GM12878 (cell line): ENCODE data around the gene ADM2. TPM values are rescaled to one million over a fixed set of nuclear protein-coding genes. Genes with fewer than 3 reads are reported as not detected.

Source experiments
- ATAC-seq: fragments of 200-7000 bp; cut with Tn5 transposase; 3 replicates; pipeline ENCODE4 v1.9.1; 2020; ENCODE audit warnings: mild to moderate bottlenecking, moderate library complexity
- BruUV-seq: library from RNA; stranded (reverse); fragments of 400-500 nt; replicated peaks from 2 replicates; lab custom pipeline; 2021; lab: Mats Ljungman, UMichigan
- CTCF ChIA-PET: fragments of 300-600 bp; sonication (Branson Sonifier 250); formaldehyde crosslinking; extraction: SDS; loops from one replicate; lab custom pipeline; 2021; ENCODE audit warnings: inconsistent platforms; lab: Yijun Ruan, JAX
- POLR2A ChIA-PET: fragments of 350-600 bp; formaldehyde crosslinking; extraction: SDS; loops from one replicate; lab custom pipeline; 2021; ENCODE audit warnings: inconsistent platforms; lab: Charles Lee
- RAD21 ChIA-PET: fragments of 300-600 bp; sonication (Branson Sonifier 250); formaldehyde crosslinking; loops from one replicate; lab custom pipeline; 2023; ENCODE audit warnings: antibody characterized with exemption; ENCODE audit not compliant: unreplicated experiment; lab: Charles Lee
- SMC1A ChIA-PET: fragments of 300-600 bp; sonication (Branson Sonifier 250); formaldehyde crosslinking; loops from one replicate; lab custom pipeline; 2023; ENCODE audit not compliant: unreplicated experiment, uncharacterized antibody; lab: Charles Lee
- DNase-seq: peaks from one replicate; pipeline ENCODE4 v3.0.0-alpha.2; 2011; ENCODE audit warnings: low read depth, low spot score
- FAIRE-seq: peaks from 3 replicates; lab custom pipeline; 2011; peaks lifted over from hg19 to GRCh38; lab: Jason Lieb, UNC
- H2AFZ ChIP-seq: 2 replicates; pipeline ENCODE4 v1.6.0; 2011; ENCODE audit warnings: low read depth, low read length, control low read depth; ENCODE audit not compliant: control insufficient read depth
- H3K27ac ChIP-seq: 2 replicates; pipeline ENCODE4 v1.5.1; 2011; ENCODE audit warnings: control low read depth; ENCODE audit not compliant: control insufficient read depth, insufficient read depth
- H3K27me3 ChIP-seq, 2 experiments: replicated peaks in 1 of 2; 2 replicates each; pipeline versions ENCODE4 v1.6.0 to v1.6.1; 2011; ENCODE audit warnings: low read length in 1 of 2; ENCODE audit not compliant: control insufficient read depth in 2 of 2, insufficient read depth in 2 of 2
- H3K36me3 ChIP-seq, 2 experiments: 2 replicates each; pipeline ENCODE4 v1.5.1; 2011; ENCODE audit warnings: low read length in 1 of 2; ENCODE audit not compliant: control insufficient read depth in 2 of 2, insufficient read depth in 2 of 2
- H3K4me1 ChIP-seq: 2 replicates; pipeline ENCODE4 v1.6.1; 2011; ENCODE audit warnings: mild to moderate bottlenecking, low read length, moderate library complexity, mixed read lengths; ENCODE audit not compliant: control insufficient read depth, insufficient read depth
- H3K4me2 ChIP-seq: 2 replicates; pipeline ENCODE4 v1.6.0; 2011; ENCODE audit warnings: control low read depth; ENCODE audit not compliant: control insufficient read depth, insufficient read depth
- H3K4me3 ChIP-seq: fragments of 200-600 bp; sonication (generic); 2 replicates; pipeline ENCODE4 v1.5.1; 2016
- H3K79me2 ChIP-seq: 2 replicates; pipeline ENCODE4 v1.6.0; 2011; ENCODE audit warnings: low read length; ENCODE audit not compliant: control insufficient read depth, insufficient read depth
- H3K9ac ChIP-seq: 2 replicates; pipeline ENCODE4 v1.8.0; 2011; ENCODE audit warnings: low read length, control low read depth, mixed read lengths; ENCODE audit not compliant: control insufficient read depth, insufficient read depth
- H3K9me3 ChIP-seq: replicated peaks from 3 replicates; pipeline ENCODE4 v1.5.1; 2011; ENCODE audit warnings: mild to moderate bottlenecking, low read length; ENCODE audit not compliant: control insufficient read depth, insufficient read depth
- H4K20me1 ChIP-seq: 2 replicates; pipeline ENCODE4 v1.6.0; 2011; ENCODE audit not compliant: control insufficient read depth, insufficient read depth
- BRCA1 ChIP-seq: IDR thresholded peaks from 2 replicates; pipeline ENCODE4 v1.6.1; 2011; ENCODE audit warnings: low read depth, low read length, improper control_type of control experiment
- CBX3 ChIP-seq: fragments of 200-600 bp; sonication (generic); IDR thresholded peaks from 2 replicates; pipeline ENCODE4 v1.6.1; 2016; ENCODE audit warnings: low read depth, borderline replicate concordance
- FOXM1 ChIP-seq: IDR thresholded peaks from 2 replicates; pipeline ENCODE4 v1.6.1; 2012; ENCODE audit warnings: low read depth, mild to moderate bottlenecking, inconsistent platforms, low read length, moderate library complexity
- HDGF ChIP-seq: fragments of 450-650 bp; IDR thresholded peaks from 2 replicates; pipeline ENCODE4 v1.6.1; 2016; ENCODE audit warnings: antibody characterized with exemption
- KDM1A ChIP-seq: fragments of 200-600 bp; sonication (generic); IDR thresholded peaks from 2 replicates; pipeline ENCODE4 v1.6.1; 2016; ENCODE audit warnings: borderline replicate concordance
- NFYA ChIP-seq: IDR thresholded peaks from 2 replicates; pipeline ENCODE4 v1.6.1; 2011; ENCODE audit warnings: low read depth, mild to moderate bottlenecking, low read length, improper control_type of control experiment, borderline replicate concordance
- NR2C2 ChIP-seq: IDR thresholded peaks from 2 replicates; pipeline ENCODE4 v1.6.1; 2011; ENCODE audit warnings: borderline replicate concordance, low read depth; ENCODE audit not compliant: control insufficient read depth, insufficient read length
- NR2F1 ChIP-seq: fragments of 450-650 bp; conservative IDR thresholded peaks from 2 replicates; pipeline ENCODE4 v1.6.1; 2017; ENCODE audit warnings: mild to moderate bottlenecking
- PAX5 ChIP-seq: IDR thresholded peaks from 2 replicates; pipeline ENCODE4 v1.6.1; 2011; ENCODE audit warnings: low read depth, low read length, borderline replicate concordance
- RELB ChIP-seq: fragments of 450-650 bp; IDR thresholded peaks from 2 replicates; pipeline ENCODE4 v1.6.1; 2017; ENCODE audit warnings: low read depth, mild to moderate bottlenecking, moderate library complexity
- REST ChIP-seq: IDR thresholded peaks from 2 replicates; pipeline ENCODE4 v1.6.1; 2012; ENCODE audit warnings: mild to moderate bottlenecking, low read depth, low read length
- SREBF1 ChIP-seq: IDR thresholded peaks from 2 replicates; pipeline ENCODE4 v1.6.1; 2012; ENCODE audit warnings: mild to moderate bottlenecking, low read length
- SREBF2 ChIP-seq: IDR thresholded peaks from 2 replicates; pipeline ENCODE4 v1.6.1; 2012; ENCODE audit warnings: mild to moderate bottlenecking, low read length
- STAT3 ChIP-seq: IDR thresholded peaks from 2 replicates; pipeline ENCODE4 v1.6.1; 2011; ENCODE audit warnings: low read depth, low read length, improper control_type of control experiment
- YBX1 ChIP-seq: fragments of 450-650 bp; IDR thresholded peaks from 2 replicates; pipeline ENCODE4 v1.6.1; 2016; ENCODE audit warnings: antibody characterized with exemption
- ZZZ3 ChIP-seq: IDR thresholded peaks from 2 replicates; pipeline ENCODE4 v1.6.1; 2011; ENCODE audit warnings: low read depth; ENCODE audit not compliant: control insufficient read depth, insufficient read length
- WGBS: methylation state at CpG from one replicate; pipeline ENCODE4 v1.1.6; 2016; ENCODE audit warnings: low lambda C conversion rate; ENCODE audit not compliant: insufficient replicate concordance, insufficient coverage; ENCODE audit errors: missing lambda C conversion rate; 5-methylcytosine and 5-hydroxymethylcytosine counted together
- in situ Hi-C: fragments of 300-500 bp; cut with MboI; formaldehyde crosslinking; loops from 9 replicates; pipeline ENCODE4 v1.14.3; 2018; ENCODE audit warnings: mixed read lengths
- intact Hi-C: fragments of 100-400 bp; cut with micrococcal nuclease; formaldehyde crosslinking; loops from one replicate; pipeline ENCODE4 v1.14.2; 2022; ENCODE audit not compliant: unreplicated experiment
- polyA plus RNA-seq, 11 experiments: library from polyadenylated mRNA; depleted of rRNA in 4 of 11; unstranded in 6 of 11; stranded (reverse) in 5 of 11; fragments of >200 nt; fragmentation: Nextera tagmentation in 4 of 11; fragmentation: Illumina TruSeq in 1 of 11; extraction: Ambion mirVana in 4 of 11; extraction: Trizol in 1 of 11; gene quantifications; 1 replicate in 1 of 11; 2 replicates in 10 of 11; pipeline versions ENCODE4 v1.2.1 to v1.2.3, GENCODE V29; 2011 to 2016; ENCODE audit warnings: inconsistent platforms in 2 of 11, missing spikeins in 2 of 11, low read depth in 1 of 11
- total RNA-seq, 4 experiments: library from RNA; depleted of rRNA in 3 of 4; stranded (reverse); fragments of >200 nt in 3 of 4; fragmentation: Illumina TruSeq in 1 of 4; extraction: Trizol in 1 of 4; gene quantifications; 2 replicates each; pipeline versions ENCODE4 v1.2.1 to v1.2.3, GENCODE V29; 2013 to 2021
- TF ChIP-seq, protein P1 (sequence below): fragments of 450-650 bp; conservative IDR thresholded peaks from 2 replicates; pipeline ENCODE4 v1.6.1; 2017; ENCODE audit warnings: mild to moderate bottlenecking, moderate library complexity

The ADM2 gene
- total and polyA plus RNA-seq, 10 of the 15 experiments (the other 5 are each of a cell fraction or from before 2014, with no cell fraction given): 0.02 to 0.33 (median 0.12) TPM; not detected in 2

DNA sequence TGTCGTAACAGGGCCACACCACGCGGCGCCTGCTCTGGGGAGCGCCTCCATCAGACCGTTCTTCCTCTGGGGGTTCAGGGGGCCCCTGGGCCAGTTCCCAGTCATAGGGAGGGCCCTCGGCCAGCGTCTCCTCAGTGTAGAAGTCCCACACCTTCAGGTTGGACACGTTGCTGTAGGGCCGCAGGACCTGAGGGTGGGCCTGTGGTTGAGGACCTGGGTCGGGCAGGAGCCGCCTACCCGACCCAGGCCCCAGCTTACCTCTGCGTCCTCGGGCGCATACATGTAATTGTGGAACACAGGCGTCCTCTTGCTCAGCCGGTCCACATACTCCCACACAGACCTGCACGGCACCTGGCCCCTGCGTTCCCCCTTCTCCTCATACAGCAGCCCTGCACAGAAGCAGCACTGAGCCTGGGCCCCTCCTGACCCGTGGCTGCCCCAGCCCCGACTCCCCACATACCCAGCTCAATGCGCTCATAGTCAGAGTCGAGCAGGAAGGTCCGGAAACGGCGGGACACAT is 26.7 kb upstream of the ADM2 start (continued):
- TF ChIP-seq, protein P1, sequence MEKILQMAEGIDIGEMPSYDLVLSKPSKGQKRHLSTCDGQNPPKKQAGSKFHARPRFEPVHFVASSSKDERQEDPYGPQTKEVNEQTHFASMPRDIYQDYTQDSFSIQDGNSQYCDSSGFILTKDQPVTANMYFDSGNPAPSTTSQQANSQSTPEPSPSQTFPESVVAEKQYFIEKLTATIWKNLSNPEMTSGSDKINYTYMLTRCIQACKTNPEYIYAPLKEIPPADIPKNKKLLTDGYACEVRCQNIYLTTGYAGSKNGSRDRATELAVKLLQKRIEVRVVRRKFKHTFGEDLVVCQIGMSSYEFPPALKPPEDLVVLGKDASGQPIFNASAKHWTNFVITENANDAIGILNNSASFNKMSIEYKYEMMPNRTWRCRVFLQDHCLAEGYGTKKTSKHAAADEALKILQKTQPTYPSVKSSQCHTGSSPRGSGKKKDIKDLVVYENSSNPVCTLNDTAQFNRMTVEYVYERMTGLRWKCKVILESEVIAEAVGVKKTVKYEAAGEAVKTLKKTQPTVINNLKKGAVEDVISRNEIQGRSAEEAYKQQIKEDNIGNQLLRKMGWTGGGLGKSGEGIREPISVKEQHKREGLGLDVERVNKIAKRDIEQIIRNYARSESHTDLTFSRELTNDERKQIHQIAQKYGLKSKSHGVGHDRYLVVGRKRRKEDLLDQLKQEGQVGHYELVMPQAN: no peak
- no peak for TF ChIP-seq NFYA
- TF ChIP-seq BRCA1: no peak
- no peak for TF ChIP-seq ZZZ3
- no peak for TF ChIP-seq REST

DNA sequence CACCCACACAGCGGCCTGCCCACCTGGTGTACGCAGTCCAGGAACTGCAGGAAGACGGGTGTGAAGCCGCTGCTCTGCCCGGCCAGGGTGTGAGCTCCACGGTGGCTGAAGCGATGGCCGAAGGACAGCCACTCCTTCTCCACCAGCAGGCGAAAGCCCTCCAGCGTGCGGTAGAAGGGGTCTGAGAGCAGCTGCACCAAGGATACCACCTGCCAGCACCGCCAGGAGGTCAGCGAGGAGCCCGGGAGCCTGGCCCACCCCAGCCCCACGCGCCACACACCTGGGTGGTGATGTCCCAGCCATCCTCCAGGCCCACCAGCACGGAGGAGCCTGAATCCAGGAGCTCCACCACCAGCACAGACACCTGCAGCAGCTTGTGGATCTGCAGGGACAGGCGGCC is 26.1 kb upstream of the ADM2 start:
- ATAC-seq (no peak), FAIRE-seq (no peak), DNase-seq (no peak)
- no peaks in the 10 kb centered on the region for H4K20me1 ChIP-seq
- CTCF ChIA-PET: interaction anchor here (1.0 kb wide), 1 partner anchor 15 kb away, joined by 3 read pairs; no protein-coding TSS in a partner anchor
- no peaks in the 10 kb centered on the region for H3K27me3 ChIP-seq
- peaks cover 8 to 35% of the 10 kb centered on the region in 2 experiments; a peak in 3 of 4 replicates for H3K36me3 ChIP-seq
- no peak overlapping the region for H3K4me2 ChIP-seq
- WGBS: 87% methylated on average over 18 of the region's 18 CpGs
- H3K4me3 ChIP-seq: no peak overlapping the region
- no peak overlapping the region for H3K27ac ChIP-seq
- no peak overlapping the region for H2AFZ ChIP-seq
- H3K9me3 ChIP-seq: no peaks in the 10 kb centered on the region
- no peaks in the 10 kb centered on the region for H3K4me1 ChIP-seq
- H3K9ac ChIP-seq: no peak overlapping the region
- POLR2A ChIA-PET: no interaction called here
- H3K79me2 ChIP-seq: no peaks in the 10 kb centered on the region
- BruUV-seq: no TSS peak
- SMC1A ChIA-PET: no interaction called here
- RAD21 ChIA-PET: interaction anchor here (1.1 kb wide), 1 partner anchor 204 kb away, joined by 3 read pairs; the partner anchor contains the start of gene HDAC10
- in situ Hi-C loops: no loop called here
- intact Hi-C loops: no loop called here
- TF ChIP-seq NFYA (no peak), RELB (no peak), NR2F1 (no peak), SREBF2 (no peak), YBX1 (no peak), HDGF (no peak), NR2C2 (no peak), CBX3 (no peak), KDM1A (no peak), STAT3 (no peak), FOXM1 (no peak), PAX5 (no peak), SREBF1 (no peak)
